PC-9 (cell line): Measurements from ENCODE around the gene CARD11. TPM values are rescaled to one million over a fixed set of nuclear protein-coding genes. Genes with fewer than 3 reads are reported as not detected.

Experiments
- BruUV-seq: library from RNA; stranded (reverse); fragments of 400-500 nt; replicated peaks from 2 replicates; lab custom pipeline; 2021; lab: Mats Ljungman, UMichigan
- CTCF ChIA-PET: fragments of 300-600 bp; sonication (Branson Sonifier 250); formaldehyde crosslinking; loops from one replicate; lab custom pipeline; 2022; ENCODE audit warnings: antibody characterized with exemption; lab: Charles Lee
- POLR2A ChIA-PET: fragments of 300-600 bp; sonication (Branson Sonifier 250); formaldehyde crosslinking; loops from one replicate; lab custom pipeline; 2022; ENCODE audit warnings: antibody characterized with exemption; ENCODE audit not compliant: unreplicated experiment; lab: Charles Lee
- DNase-seq, 2 experiments: peaks; one replicate each; pipeline versions ENCODE4 v3.0.0 to v3.0.0-alpha.2; 2015 to 2022; ENCODE audit warnings: mixed read lengths in 1 of 2
- H2AFZ ChIP-seq: fragments of 200-600 bp; sonication (generic); 2 replicates; pipeline ENCODE4 v1.8.1; 2017; ENCODE audit warnings: antibody characterized with exemption
- H3F3A ChIP-seq: fragments of 200-600 bp; sonication (generic); 2 replicates; pipeline ENCODE4 v1.8.1; 2017; ENCODE audit warnings: antibody characterized with exemption, mild to moderate bottlenecking, low read depth; ENCODE audit not compliant: insufficient read depth
- H3K27ac ChIP-seq: fragments of 200-600 bp; sonication (generic); 2 replicates; pipeline ENCODE4 v1.6.1; 2016; ENCODE audit warnings: mixed run types
- H3K27me3 ChIP-seq: fragments of 200-600 bp; sonication (generic); 2 replicates; pipeline ENCODE4 v1.6.1; 2016; ENCODE audit warnings: low read depth, mixed run types; ENCODE audit not compliant: insufficient read depth
- H3K36me3 ChIP-seq: fragments of 200-600 bp; sonication (generic); 2 replicates; pipeline ENCODE4 v1.6.1; 2016; ENCODE audit warnings: low read depth, mixed run types
- H3K4me1 ChIP-seq: fragments of 200-600 bp; sonication (generic); replicated peaks from 2 replicates; pipeline ENCODE4 v1.6.1; 2016; ENCODE audit warnings: mixed run types; ENCODE audit not compliant: insufficient read depth
- H3K4me2 ChIP-seq: fragments of 200-600 bp; sonication (generic); 2 replicates; pipeline ENCODE4 v1.6.1; 2017; ENCODE audit warnings: mixed run types
- H3K4me3 ChIP-seq: fragments of 200-600 bp; sonication (generic); 2 replicates; pipeline ENCODE4 v1.6.1; 2016; ENCODE audit warnings: mixed run types
- H3K79me2 ChIP-seq: fragments of 200-600 bp; sonication (generic); 2 replicates; pipeline ENCODE4 v1.6.1; 2017; ENCODE audit warnings: low read depth, mixed run types
- H3K9me2 ChIP-seq: fragments of 200-600 bp; sonication (generic); 2 replicates; pipeline ENCODE4 v1.8.1; 2017; ENCODE audit warnings: mild to moderate bottlenecking; ENCODE audit not compliant: insufficient read depth
- H3K9me3 ChIP-seq: fragments of 200-600 bp; sonication (generic); 2 replicates; pipeline ENCODE4 v1.8.1; 2016; ENCODE audit warnings: low read depth; ENCODE audit not compliant: insufficient read depth
- H4K20me1 ChIP-seq: fragments of 200-600 bp; sonication (generic); 2 replicates; pipeline ENCODE4 v1.8.1; 2017; ENCODE audit not compliant: insufficient read depth
- EZH2 ChIP-seq: fragments of 200-600 bp; sonication (generic); IDR thresholded peaks from 2 replicates; pipeline ENCODE4 v1.8.0; 2017; ENCODE audit warnings: antibody characterized with exemption, low read depth
- intact Hi-C: fragments of 100-400 bp; cut with micrococcal nuclease; formaldehyde crosslinking; loops from one replicate; pipeline ENCODE4 v1.10.0; 2022; ENCODE audit not compliant: unreplicated experiment
- total RNA-seq: library from RNA; stranded (reverse); gene quantifications from 2 replicates; pipeline ENCODE4 v1.2.3, GENCODE V29; 2021
- TF ChIP-seq, protein P1 (sequence below): fragments of 200-600 bp; sonication (generic); conservative IDR thresholded peaks from 2 replicates; pipeline ENCODE4 v1.6.1; 2017; ENCODE audit warnings: mixed run types, antibody characterized with exemption, mild to moderate bottlenecking, moderate library complexity

The CARD11 gene
- total RNA-seq, 1 experiment from 2014 or later, result 62.6 TPM

DNA sequence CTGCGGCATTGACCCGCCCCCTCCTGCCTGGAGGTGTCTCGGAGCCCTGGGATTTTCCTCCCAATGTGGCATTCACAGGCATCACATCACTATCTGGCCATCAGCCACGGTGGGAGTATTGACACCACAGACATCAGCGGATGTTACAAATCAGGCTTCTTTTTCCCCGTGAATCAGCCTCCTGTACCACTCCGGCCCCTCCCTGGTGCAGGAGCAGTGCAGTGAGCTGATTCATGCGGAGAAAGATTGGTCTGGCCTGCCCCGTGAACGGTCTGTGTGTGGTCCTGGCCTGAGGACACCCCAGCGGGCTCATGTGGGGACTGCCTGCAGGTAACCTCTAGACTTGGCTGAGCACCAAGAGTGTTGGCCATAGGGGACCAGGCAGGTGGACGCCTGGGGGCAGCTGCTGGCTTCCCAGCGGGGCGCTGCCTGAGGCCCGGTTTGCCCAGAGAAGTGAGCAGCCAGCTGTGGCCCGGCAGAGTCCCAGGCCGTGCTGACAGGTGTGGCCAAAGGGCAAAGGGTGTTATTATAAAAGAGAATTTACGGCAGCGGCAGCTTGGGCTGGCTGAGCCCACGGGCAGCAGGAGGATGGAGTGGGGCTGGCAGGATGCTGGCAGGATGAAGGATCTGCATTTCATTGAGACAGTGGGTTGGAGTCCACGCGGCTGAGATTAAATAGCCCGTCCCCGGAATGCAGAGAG lies 167.5 kb downstream of the CARD11 start:
- no peak overlapping the region for H3K4me2 ChIP-seq
- CTCF ChIA-PET, result no interaction called here
- intact Hi-C loops, result no loop called here
- no peaks in the 10 kb centered on the region for H3K27me3 ChIP-seq
- POLR2A ChIA-PET, result no interaction called here
- H3K4me3 ChIP-seq, result no peak overlapping the region
- peaks cover 17% of the 10 kb centered on the region for H3K4me1 ChIP-seq
- H2AFZ ChIP-seq, result no peak overlapping the region
- no peaks in the 10 kb centered on the region for H3K79me2 ChIP-seq
- no peaks in the 10 kb centered on the region for H3K36me3 ChIP-seq
- no peaks in the 10 kb centered on the region for H4K20me1 ChIP-seq
- H3K9me3 ChIP-seq, result no peaks in the 10 kb centered on the region
- DNase-seq, result peak in 1 of 2 experiments; percentile 30
- H3K27ac ChIP-seq, result no peak overlapping the region
- no peak for TF ChIP-seq EZH2
- TF ChIP-seq, protein P1, sequence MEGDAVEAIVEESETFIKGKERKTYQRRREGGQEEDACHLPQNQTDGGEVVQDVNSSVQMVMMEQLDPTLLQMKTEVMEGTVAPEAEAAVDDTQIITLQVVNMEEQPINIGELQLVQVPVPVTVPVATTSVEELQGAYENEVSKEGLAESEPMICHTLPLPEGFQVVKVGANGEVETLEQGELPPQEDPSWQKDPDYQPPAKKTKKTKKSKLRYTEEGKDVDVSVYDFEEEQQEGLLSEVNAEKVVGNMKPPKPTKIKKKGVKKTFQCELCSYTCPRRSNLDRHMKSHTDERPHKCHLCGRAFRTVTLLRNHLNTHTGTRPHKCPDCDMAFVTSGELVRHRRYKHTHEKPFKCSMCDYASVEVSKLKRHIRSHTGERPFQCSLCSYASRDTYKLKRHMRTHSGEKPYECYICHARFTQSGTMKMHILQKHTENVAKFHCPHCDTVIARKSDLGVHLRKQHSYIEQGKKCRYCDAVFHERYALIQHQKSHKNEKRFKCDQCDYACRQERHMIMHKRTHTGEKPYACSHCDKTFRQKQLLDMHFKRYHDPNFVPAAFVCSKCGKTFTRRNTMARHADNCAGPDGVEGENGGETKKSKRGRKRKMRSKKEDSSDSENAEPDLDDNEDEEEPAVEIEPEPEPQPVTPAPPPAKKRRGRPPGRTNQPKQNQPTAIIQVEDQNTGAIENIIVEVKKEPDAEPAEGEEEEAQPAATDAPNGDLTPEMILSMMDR, result no peak
- no peaks in the 10 kb centered on the region for H3K9me2 ChIP-seq
- H3F3A ChIP-seq, result peaks cover 52% of the 10 kb centered on the region
- BruUV-seq, result no TSS peak

DNA sequence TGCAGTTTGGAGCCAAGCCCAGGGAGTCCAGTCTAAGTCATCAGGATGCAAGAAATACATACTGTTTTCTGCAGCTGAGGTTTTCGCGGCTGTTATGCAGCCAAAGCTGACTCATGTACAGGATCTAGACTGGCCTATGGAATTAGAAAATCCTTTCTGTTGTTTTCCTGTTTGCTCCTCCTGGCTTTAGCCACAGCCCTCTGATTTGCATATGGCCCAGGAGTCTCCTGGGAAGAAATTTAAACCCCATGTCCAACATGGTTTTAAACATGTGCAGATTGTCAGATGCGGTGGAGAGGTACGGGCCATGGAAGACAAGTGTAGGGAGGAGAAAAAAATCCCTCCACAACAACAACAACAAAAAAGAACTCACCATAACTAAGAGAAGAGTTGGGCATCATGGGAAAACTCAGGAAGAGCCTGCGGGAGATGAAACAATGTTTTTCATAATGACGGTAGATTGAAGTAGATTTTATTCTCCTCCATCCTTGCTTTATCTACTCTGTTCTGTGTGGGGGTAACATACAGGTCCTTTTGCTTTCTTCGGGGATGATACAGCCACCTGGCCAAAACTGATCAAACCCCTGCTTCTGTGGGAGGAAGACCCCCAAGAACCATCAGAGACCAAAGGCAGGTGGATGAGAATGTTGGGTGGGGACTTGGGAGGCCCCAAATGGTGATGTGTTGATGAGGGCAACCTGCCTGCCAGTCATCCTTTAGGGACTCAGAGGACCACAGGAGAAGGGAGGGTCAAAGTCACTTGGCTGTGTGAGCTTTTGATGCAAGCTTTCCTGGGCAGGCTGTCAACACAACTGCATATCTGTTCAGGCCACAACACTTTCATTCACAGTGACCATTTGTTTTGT lies 169.7 kb downstream of the CARD11 start:
- Histone ChIP-seq H3K27me3 (no peaks in the 10 kb centered on the region), H3F3A (peaks cover 35% of the 10 kb centered on the region), H3K36me3 (no peaks in the 10 kb centered on the region), H2AFZ (no peak overlapping the region), H4K20me1 (no peaks in the 10 kb centered on the region), H3K27ac (peak overlapping the region; percentile 97), H3K4me2 (peak overlapping the region; percentile 42), H3K9me2 (no peaks in the 10 kb centered on the region), H3K9me3 (no peaks in the 10 kb centered on the region), H3K4me3 (no peak overlapping the region), H3K79me2 (no peaks in the 10 kb centered on the region), H3K4me1 (peaks cover 17% of the 10 kb centered on the region)
- TF ChIP-seq EZH2, result no peak
- TF ChIP-seq, protein P1, result no peak
- intact Hi-C loops, result loop anchor here (1.0 to 5.0 kb wide), 2 partner anchors 154 to 1758 kb away; no protein-coding TSS in a partner anchor
- DNase-seq, result peak; percentile 76 to 95
- ChIA-PET POLR2A (interaction anchor here (0.7 kb wide), 1 partner anchor 265 kb away, joined by 4 read pairs; no protein-coding TSS in a partner anchor), CTCF (interaction anchor here (0.6 kb wide), 2 partner anchors 186 to 424 kb away, joined by 6 to 7 read pairs; no protein-coding TSS in a partner anchor)
- TSS peak; percentile 100 for BruUV-seq

DNA sequence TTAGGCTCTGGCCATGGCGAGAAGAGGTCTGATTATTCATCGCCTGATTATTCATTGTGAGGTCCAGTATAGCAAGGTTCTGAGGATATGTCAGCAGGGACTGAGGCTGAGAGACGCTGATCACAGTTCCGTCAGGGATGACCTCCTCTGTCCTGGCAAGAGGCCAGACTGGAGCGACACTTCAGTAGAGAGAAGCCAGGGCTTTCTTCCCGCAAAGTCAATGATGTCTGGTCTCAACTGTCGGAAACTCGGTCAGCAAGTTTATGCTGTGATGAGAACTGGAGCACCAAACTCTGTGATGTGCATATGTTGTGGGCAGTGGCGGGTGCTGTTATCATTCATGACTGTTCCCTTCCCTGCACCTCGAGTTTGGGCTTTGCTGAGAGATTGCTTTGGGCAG lies 170.5 kb downstream of the CARD11 start:
- peak overlapping the region; percentile 42 for H3K4me2 ChIP-seq
- peak overlapping the region; percentile 97 for H3K27ac ChIP-seq
- no TSS peak for BruUV-seq
- peak in 1 of 2 experiments; percentile 57 for DNase-seq
- no peak overlapping the region for H3K4me3 ChIP-seq
- POLR2A ChIA-PET, result interaction anchor here (0.7 kb wide), 1 partner anchor 264 kb away, joined by 4 read pairs; no protein-coding TSS in a partner anchor
- H3K36me3 ChIP-seq, result no peaks in the 10 kb centered on the region
- H3K79me2 ChIP-seq, result no peaks in the 10 kb centered on the region
- CTCF ChIA-PET, result interaction anchor here (0.7 kb wide), 1 partner anchor 84 kb away, joined by 3 read pairs; no protein-coding TSS in a partner anchor
- no peaks in the 10 kb centered on the region for H4K20me1 ChIP-seq
- no peaks in the 10 kb centered on the region for H3K27me3 ChIP-seq
- peaks cover 34% of the 10 kb centered on the region for H3F3A ChIP-seq
- no peak for TF ChIP-seq EZH2
- TF ChIP-seq, protein P1, result no peak
- peaks cover 17% of the 10 kb centered on the region for H3K4me1 ChIP-seq
- no peaks in the 10 kb centered on the region for H3K9me3 ChIP-seq
- intact Hi-C loops, result loop anchor here (5.0 kb wide), 1 partner anchor 1759 kb away; no protein-coding TSS in a partner anchor
- no peaks in the 10 kb centered on the region for H3K9me2 ChIP-seq
- H2AFZ ChIP-seq, result no peak overlapping the region
